DMS114 treated with DMSO at 0.1 percent for 48 hours (cell line): Measurements from ENCODE around the gene WIPF2.

Source experiments
- DNase-seq: peaks from one replicate; lab custom pipeline; 2025; ENCODE audit not compliant: unreplicated experiment; lab: John Stamatoyannopoulos, UW

WIPF2 gene

GRCh38 chr17:40312893-40313667, 94.0 kb downstream of the WIPF2 start:
- DNase-seq, result no peak

GRCh38 chr17:40313668-40314583, 94.8 kb downstream of the WIPF2 start:
- DNase-seq, result no peak

GRCh38 chr17:40314584-40314956, 95.5 kb downstream of the WIPF2 start:
- no peak for DNase-seq

- DNase-seq, result no peak
Measured at GRCh38 chr17:40315206-40315605, 96.1 kb downstream of the WIPF2 start.

GRCh38 chr17:40315678-40316570, 96.8 kb downstream of the WIPF2 start:
- DNase-seq, result no peak

- DNase-seq, result no peak
Measured at GRCh38 chr17:40316571-40317344, 97.7 kb downstream of the WIPF2 start.

- DNase-seq, result peak; percentile 37
Measured at GRCh38 chr17:40317345-40317873, 98.3 kb downstream of the WIPF2 start.

- peak; percentile 79 for DNase-seq
Measured at GRCh38 chr17:40317880-40318829, 99.1 kb downstream of the WIPF2 start.

- DNase-seq, result no peak
Measured at GRCh38 chr17:40318830-40319391, 99.8 kb downstream of the WIPF2 start.

GRCh38 chr17:40319651-40320540, 100.8 kb downstream of the WIPF2 start:
- no peak for DNase-seq

- DNase-seq, result no peak
Measured at GRCh38 chr17:40320756-40321523, 101.8 kb downstream of the WIPF2 start.

- DNase-seq, result no peak
Measured at GRCh38 chr17:40321524-40321929, 102.4 kb downstream of the WIPF2 start.

- DNase-seq, result no peak
Measured at GRCh38 chr17:40321961-40322357, 102.9 kb downstream of the WIPF2 start.

GRCh38 chr17:40322358-40323315, 103.5 kb downstream of the WIPF2 start:
- DNase-seq, result no peak
